ENCODE data around the gene TLE1. TPM values are rescaled to one million over a fixed set of nuclear protein-coding genes. Genes with fewer than 3 reads are reported as not detected.

Gene TLE1
- total RNA-seq, 1 donor from 2014 or later: 79.4 TPM

GRCh38 chr9:81558091-81558830, 131.1 kb downstream of the TLE1 start:
- DNase-seq (ENCODE audit: low spot score): no peak

DNA sequence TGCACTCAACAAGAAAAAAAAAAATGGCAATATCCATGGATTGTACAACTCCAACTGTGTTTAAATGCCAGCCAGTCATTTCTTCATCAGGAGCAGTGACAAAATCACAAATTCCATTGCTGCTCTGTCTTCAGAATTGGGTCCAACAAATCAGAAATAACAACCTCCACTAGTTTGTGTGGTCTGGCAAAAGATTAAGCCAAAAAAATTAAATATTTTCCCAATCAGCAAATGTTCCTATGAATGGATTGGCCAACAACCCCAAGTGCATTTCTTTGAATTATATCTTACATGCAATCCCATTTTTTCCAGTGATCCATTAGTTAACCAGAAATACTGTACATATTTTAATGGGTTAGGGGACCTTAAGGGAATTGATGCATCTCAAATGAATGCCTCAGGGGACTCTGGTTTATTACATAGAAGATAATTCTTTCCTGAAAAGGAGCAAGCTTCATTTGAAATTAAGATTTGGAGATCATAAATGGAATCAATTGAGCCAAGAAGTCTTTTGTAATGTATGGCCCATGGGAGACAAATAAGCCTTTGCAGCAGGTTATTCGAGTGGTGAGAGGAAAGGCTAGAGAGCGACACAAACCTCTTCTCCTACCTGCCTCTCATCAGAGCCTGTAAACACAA, 131.8 kb downstream of the TLE1 start:
- Mint-ChIP-seq H3K36me3 (ENCODE audit: low read depth, unreplicated experiment) (no peaks in the 10 kb centered on the region), H3K9me3 (ENCODE audit: unreplicated experiment) (no peaks in the 10 kb centered on the region), H3K27me3 (ENCODE audit: unreplicated experiment) (peaks cover 3% of the 10 kb centered on the region), H3K4me3 (ENCODE audit: unreplicated experiment) (no peak overlapping the region), H3K4me1 (ENCODE audit: unreplicated experiment) (peaks cover under 1% of the 10 kb centered on the region), H3K27ac (ENCODE audit: unreplicated experiment) (no peak overlapping the region)
- DNase-seq (ENCODE audit: low spot score): no peak
- TF ChIP-seq CTCF (IDR thresholded peaks at IDR 0.05; ENCODE audit: unreplicated experiment): no peak

More at GRCh38 chr9:81558091-81558830, 131.1 kb downstream of the TLE1 start:
- Mint-ChIP-seq H3K27me3 (ENCODE audit: unreplicated experiment) (peaks cover 3% of the 10 kb centered on the region), H3K4me3 (ENCODE audit: unreplicated experiment) (no peak overlapping the region), H3K36me3 (ENCODE audit: low read depth, unreplicated experiment) (no peaks in the 10 kb centered on the region), H3K27ac (ENCODE audit: unreplicated experiment) (no peak overlapping the region), H3K4me1 (ENCODE audit: unreplicated experiment) (no peaks in the 10 kb centered on the region), H3K9me3 (ENCODE audit: unreplicated experiment) (no peaks in the 10 kb centered on the region)
- no peak for TF ChIP-seq CTCF (IDR thresholded peaks at IDR 0.05; ENCODE audit: unreplicated experiment)

DNA sequence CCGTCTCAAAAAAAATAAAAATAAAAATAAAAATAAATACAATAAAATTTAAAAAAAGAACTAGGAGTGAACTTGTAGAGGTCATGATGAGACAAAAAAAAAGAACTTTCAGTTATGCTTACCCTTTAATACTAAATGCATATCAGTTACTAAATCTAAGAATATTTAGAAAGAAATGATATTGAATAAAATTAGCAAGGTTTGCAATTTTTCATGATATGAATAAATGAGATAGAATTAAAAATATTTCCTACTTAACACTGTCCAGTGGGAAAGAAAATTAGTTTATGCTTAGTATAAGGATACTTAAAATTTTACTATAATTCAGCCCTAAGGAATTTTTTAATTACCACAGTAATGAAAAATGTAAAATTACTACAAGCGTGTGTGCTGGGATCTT, 132.4 kb downstream of the TLE1 start:
- Mint-ChIP-seq H3K4me3 (ENCODE audit: unreplicated experiment) (no peak overlapping the region), H3K4me1 (ENCODE audit: unreplicated experiment) (peaks cover 6% of the 10 kb centered on the region), H3K36me3 (ENCODE audit: low read depth, unreplicated experiment) (no peaks in the 10 kb centered on the region), H3K9me3 (ENCODE audit: unreplicated experiment) (no peaks in the 10 kb centered on the region), H3K27me3 (ENCODE audit: unreplicated experiment) (peaks cover 3% of the 10 kb centered on the region), H3K27ac (ENCODE audit: unreplicated experiment) (no peak overlapping the region)
- no peak for TF ChIP-seq CTCF (IDR thresholded peaks at IDR 0.05; ENCODE audit: unreplicated experiment)
- DNase-seq (ENCODE audit: low spot score): no peak

DNA sequence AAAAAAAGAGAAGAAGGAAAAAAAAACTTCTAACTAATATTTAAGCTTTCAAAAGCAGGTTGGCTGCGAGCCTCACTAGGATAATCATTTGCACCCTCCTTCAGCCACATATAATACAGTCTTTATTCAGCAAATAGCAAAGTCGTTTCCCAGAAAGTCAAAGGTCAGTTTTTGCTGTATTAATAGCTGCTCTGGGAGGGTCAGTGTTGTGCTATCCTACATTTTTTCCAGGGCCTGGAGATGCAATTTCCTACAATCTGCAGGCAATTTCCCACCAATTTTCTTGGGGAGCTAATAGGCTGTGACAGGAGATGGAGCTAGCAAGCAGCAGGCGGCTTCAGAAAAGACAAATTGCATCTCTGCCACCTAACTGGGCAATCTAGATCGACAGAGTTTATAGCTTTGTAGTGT, 136.8 kb downstream of the TLE1 start:
- no peak for TF ChIP-seq CTCF (IDR thresholded peaks at IDR 0.05; ENCODE audit: unreplicated experiment)
- Mint-ChIP-seq H3K27me3 (ENCODE audit: unreplicated experiment) (peaks cover 3% of the 10 kb centered on the region), H3K4me3 (ENCODE audit: unreplicated experiment) (no peak overlapping the region), H3K4me1 (ENCODE audit: unreplicated experiment) (peaks cover 28% of the 10 kb centered on the region), H3K9me3 (ENCODE audit: unreplicated experiment) (no peaks in the 10 kb centered on the region), H3K36me3 (ENCODE audit: low read depth, unreplicated experiment) (no peaks in the 10 kb centered on the region), H3K27ac (ENCODE audit: unreplicated experiment) (no peak overlapping the region)
- no peak for DNase-seq (ENCODE audit: low spot score)

DNA sequence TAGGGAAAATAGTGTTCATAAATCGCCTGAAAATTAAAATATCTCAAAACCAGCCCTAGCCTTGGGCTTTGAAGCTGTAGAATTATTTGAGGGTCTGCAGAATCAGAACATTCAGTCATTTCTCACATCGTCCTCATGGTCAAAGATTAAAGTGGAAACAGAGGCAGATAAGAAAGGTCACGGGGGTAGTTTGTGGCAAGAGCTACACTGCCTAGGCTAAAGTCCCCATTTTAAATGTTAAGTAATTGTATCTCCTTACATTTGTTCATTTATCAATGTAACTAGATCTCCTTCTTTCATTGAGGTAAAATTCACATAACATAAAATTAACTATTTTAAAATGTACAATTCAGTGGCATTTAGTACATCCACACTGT, 139.2 kb downstream of the TLE1 start:
- no peaks in the 10 kb centered on the region for H3K36me3 Mint-ChIP-seq (ENCODE audit: low read depth, unreplicated experiment)
- no peak for TF ChIP-seq CTCF (IDR thresholded peaks at IDR 0.05; ENCODE audit: unreplicated experiment)
- H3K4me3 Mint-ChIP-seq (ENCODE audit: unreplicated experiment): no peak overlapping the region
- no peaks in the 10 kb centered on the region for H3K9me3 Mint-ChIP-seq (ENCODE audit: unreplicated experiment)
- peaks cover 47% of the 10 kb centered on the region for H3K4me1 Mint-ChIP-seq (ENCODE audit: unreplicated experiment)
- DNase-seq (ENCODE audit: low spot score): no peak
- H3K27me3 Mint-ChIP-seq (ENCODE audit: unreplicated experiment): no peaks in the 10 kb centered on the region
- H3K27ac Mint-ChIP-seq (ENCODE audit: unreplicated experiment): no peak overlapping the region

Measured in endothelial cell (in vitro differentiated cells).